ENCODE data around the gene ADAMTS2. TPM values are rescaled to one million over a fixed set of nuclear protein-coding genes. Genes with fewer than 3 reads are reported as not detected.

ADAMTS2 gene
- total RNA-seq, 1 experiment from 2014 or later, result not detected

- no peak for DNase-seq
- no peaks in the 10 kb centered on the region for H3F3A ChIP-seq (ENCODE audit: low read length, unreplicated experiment)
- H3K36me3 ChIP-seq (ENCODE audit: low read depth, low read length), result no peaks in the 10 kb centered on the region
- intact Hi-C loops (cut with micrococcal nuclease), result no loop called here
- TF ChIP-seq CTCF (conservative IDR thresholded peaks at IDR 0.05; ENCODE audit: low read depth, low read length) (no peak), EZH2phosphoT487 (IDR thresholded peaks at IDR 0.05; ENCODE audit: borderline replicate concordance, low read length) (no peak), EZH2 (IDR thresholded peaks at IDR 0.05; ENCODE audit: low read length, unreplicated experiment) (no peak)
- H3K9ac ChIP-seq (ENCODE audit: low read length), result no peak overlapping the region
- H3K27me3 ChIP-seq (ENCODE audit: low read length), result peaks cover 24% of the 10 kb centered on the region
- H3K4me3 ChIP-seq (ENCODE audit: low read length), result no peak overlapping the region
- no TSS peak for BruUV-seq (replicated peaks)
- CTCF ChIA-PET, result no interaction called here
- no peak overlapping the region for H3K27ac ChIP-seq (ENCODE audit: low read length)
- H3K4me2 ChIP-seq (ENCODE audit: low read length), result no peak overlapping the region
- H3K4me1 ChIP-seq (ENCODE audit: insufficient read depth, low read length), result no peaks in the 10 kb centered on the region
- POLR2A ChIA-PET (ENCODE audit: unreplicated experiment), result no interaction called here
- H3K9me2 ChIP-seq (replicated peaks; ENCODE audit: low read length), result no peaks in the 10 kb centered on the region
- no peaks in the 10 kb centered on the region for H3K79me2 ChIP-seq (ENCODE audit: low read length)
- H3K9me3 ChIP-seq (ENCODE audit: low read length), result no peaks in the 10 kb centered on the region
- H2AFZ ChIP-seq (ENCODE audit: low read length), result no peak overlapping the region
- no peak for ATAC-seq
- H4K20me1 ChIP-seq (ENCODE audit: low read length), result no peaks in the 10 kb centered on the region
Measured at GRCh38 chr5:179378441-179379271, 33.4 kb upstream of the ADAMTS2 start.

GRCh38 chr5:179378116-179378440 is 32.8 kb upstream of the ADAMTS2 start:
- Histone ChIP-seq H2AFZ (ENCODE audit: low read length) (no peak overlapping the region), H3F3A (ENCODE audit: low read length, unreplicated experiment) (no peaks in the 10 kb centered on the region), H3K9me3 (ENCODE audit: low read length) (no peaks in the 10 kb centered on the region), H3K27me3 (ENCODE audit: low read length) (peaks cover 27% of the 10 kb centered on the region), H3K79me2 (ENCODE audit: low read length) (no peaks in the 10 kb centered on the region), H3K9ac (ENCODE audit: low read length) (no peak overlapping the region), H3K27ac (ENCODE audit: low read length) (no peak overlapping the region), H3K36me3 (ENCODE audit: low read depth, low read length) (no peaks in the 10 kb centered on the region), H4K20me1 (ENCODE audit: low read length) (no peaks in the 10 kb centered on the region), H3K4me2 (ENCODE audit: low read length) (no peak overlapping the region), H3K9me2 (replicated peaks; ENCODE audit: low read length) (no peaks in the 10 kb centered on the region), H3K4me3 (ENCODE audit: low read length) (no peak overlapping the region), H3K4me1 (ENCODE audit: insufficient read depth, low read length) (no peaks in the 10 kb centered on the region)
- ATAC-seq, result no peak
- CTCF ChIA-PET, result no interaction called here
- no peak for DNase-seq
- POLR2A ChIA-PET (ENCODE audit: unreplicated experiment), result no interaction called here
- intact Hi-C loops (cut with micrococcal nuclease), result no loop called here
- BruUV-seq (replicated peaks), result no TSS peak
- TF ChIP-seq EZH2 (IDR thresholded peaks at IDR 0.05; ENCODE audit: low read length, unreplicated experiment), result no peak
- TF ChIP-seq CTCF (conservative IDR thresholded peaks at IDR 0.05; ENCODE audit: low read depth, low read length), result no peak
- TF ChIP-seq EZH2phosphoT487 (IDR thresholded peaks at IDR 0.05; ENCODE audit: borderline replicate concordance, low read length), result no peak

DNA sequence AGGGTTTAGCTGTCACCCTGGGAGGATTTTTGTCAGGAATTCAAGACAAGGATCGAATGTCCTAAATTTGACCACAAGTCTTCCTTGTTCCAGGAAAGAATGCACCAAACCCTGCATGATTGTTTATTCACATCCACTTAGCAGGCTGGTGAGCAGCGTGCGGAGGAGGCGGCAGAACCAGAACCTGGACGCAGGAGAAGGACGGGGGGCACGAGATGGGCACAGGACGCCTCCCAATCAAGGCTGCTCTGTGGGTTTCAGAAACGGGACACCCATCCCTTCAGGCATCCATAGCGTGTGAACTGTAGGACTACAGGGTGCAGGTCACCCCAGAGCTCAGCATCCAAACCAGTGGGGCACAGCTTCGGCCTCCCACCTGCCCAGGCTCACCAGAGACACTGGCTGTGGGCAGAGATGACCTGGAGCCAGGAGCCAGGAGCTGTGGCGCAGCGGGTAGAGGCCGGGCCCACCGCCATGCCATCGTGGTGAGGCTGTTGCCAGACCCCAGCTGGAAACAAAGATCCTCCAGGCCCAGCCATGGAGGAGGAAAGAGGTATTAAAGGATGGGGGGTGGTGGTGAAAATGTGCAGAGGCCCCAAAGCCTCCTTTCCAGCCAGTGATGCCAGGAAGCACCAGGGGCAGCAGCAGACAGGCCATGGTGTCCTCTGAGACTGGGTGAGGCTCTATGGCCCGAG is 32.3 kb upstream of the ADAMTS2 start:
- intact Hi-C loops (cut with micrococcal nuclease), result no loop called here
- no peak for ATAC-seq
- H3K36me3 ChIP-seq (ENCODE audit: low read depth, low read length), result no peaks in the 10 kb centered on the region
- no peaks in the 10 kb centered on the region for H3K79me2 ChIP-seq (ENCODE audit: low read length)
- no peaks in the 10 kb centered on the region for H3K9me3 ChIP-seq (ENCODE audit: low read length)
- ChIA-PET POLR2A (ENCODE audit: unreplicated experiment) (no interaction called here), CTCF (no interaction called here)
- TF ChIP-seq EZH2phosphoT487 (IDR thresholded peaks at IDR 0.05; ENCODE audit: borderline replicate concordance, low read length), result no peak
- TF ChIP-seq EZH2 (IDR thresholded peaks at IDR 0.05; ENCODE audit: low read length, unreplicated experiment), result no peak
- DNase-seq, result no peak
- H3K4me1 ChIP-seq (ENCODE audit: insufficient read depth, low read length), result no peaks in the 10 kb centered on the region
- no peak overlapping the region for H2AFZ ChIP-seq (ENCODE audit: low read length)
- no TSS peak for BruUV-seq (replicated peaks)
- peaks cover 32% of the 10 kb centered on the region for H3K27me3 ChIP-seq (ENCODE audit: low read length)
- no peak overlapping the region for H3K27ac ChIP-seq (ENCODE audit: low read length)
- H3K4me3 ChIP-seq (ENCODE audit: low read length), result no peak overlapping the region
- H3K9ac ChIP-seq (ENCODE audit: low read length), result no peak overlapping the region
- no peak overlapping the region for H3K4me2 ChIP-seq (ENCODE audit: low read length)
- H3F3A ChIP-seq (ENCODE audit: low read length, unreplicated experiment), result no peaks in the 10 kb centered on the region
- H3K9me2 ChIP-seq (replicated peaks; ENCODE audit: low read length), result no peaks in the 10 kb centered on the region
- H4K20me1 ChIP-seq (ENCODE audit: low read length), result no peaks in the 10 kb centered on the region
